OCI-LY7 (cell line): ENCODE measurements around the gene ST8SIA2. TPM values are rescaled to one million over a fixed set of nuclear protein-coding genes. Genes with fewer than 3 reads are reported as not detected.

Source experiments
- BruUV-seq: library from RNA; stranded (reverse); fragments of 400-500 nt; replicated peaks from 2 replicates; lab custom pipeline; 2021; lab: Mats Ljungman, UMichigan
- CTCF ChIA-PET: fragments of 300-600 bp; sonication (Branson Sonifier 250); formaldehyde crosslinking; loops from one replicate; lab custom pipeline; 2022; ENCODE audit warnings: antibody characterized with exemption; ENCODE audit not compliant: unreplicated experiment; lab: Charles Lee
- POLR2A ChIA-PET: fragments of 300-600 bp; sonication (Branson Sonifier 250); formaldehyde crosslinking; loops from one replicate; lab custom pipeline; 2022; ENCODE audit warnings: antibody characterized with exemption; lab: Charles Lee
- DNase-seq: peaks from one replicate; pipeline ENCODE4 v3.0.0-alpha.2; 2015; ENCODE audit warnings: low spot score
- H2AFZ ChIP-seq: fragments of 200-600 bp; sonication (generic), shearing (Covaris generic); 2 replicates; pipeline ENCODE4 v1.6.1; 2014; ENCODE audit warnings: mild to moderate bottlenecking, antibody characterized with exemption, low read length, moderate library complexity
- H3K27ac ChIP-seq: fragments of 200-600 bp; sonication (generic); 2 replicates; pipeline ENCODE4 v1.5.1; 2014; ENCODE audit warnings: mixed run types, low read depth, mild to moderate bottlenecking, moderate library complexity, low read length, inconsistent platforms; ENCODE audit not compliant: poor library complexity, severe bottlenecking
- H3K36me3 ChIP-seq: fragments of 200-600 bp; sonication (generic); 2 replicates; pipeline ENCODE4 v1.6.1; 2014; ENCODE audit warnings: mild to moderate bottlenecking, antibody characterized with exemption, low read length, moderate library complexity, mixed read lengths; ENCODE audit not compliant: insufficient read depth
- H3K4me1 ChIP-seq: fragments of 200-600 bp; sonication (generic); 2 replicates; pipeline ENCODE4 v1.5.1; 2014; ENCODE audit warnings: mild to moderate bottlenecking, low read length; ENCODE audit not compliant: insufficient read depth, poor library complexity, severe bottlenecking
- H3K4me2 ChIP-seq: fragments of 200-600 bp; sonication (generic); 2 replicates; pipeline ENCODE4 v1.6.1; 2014; ENCODE audit warnings: mild to moderate bottlenecking, low read length
- H3K4me3 ChIP-seq: fragments of 200-600 bp; sonication (generic); 2 replicates; pipeline ENCODE4 v1.5.1; 2014; ENCODE audit warnings: mild to moderate bottlenecking, low read depth, low read length; ENCODE audit not compliant: poor library complexity, severe bottlenecking
- H3K79me2 ChIP-seq: fragments of 200-600 bp; sonication (generic); 2 replicates; pipeline ENCODE4 v1.6.1; 2016; ENCODE audit warnings: low read depth, mild to moderate bottlenecking, low read length, moderate library complexity, mixed read lengths; ENCODE audit not compliant: insufficient read depth
- H3K9me2 ChIP-seq: fragments of 200-600 bp; sonication (generic); 2 replicates; pipeline ENCODE4 v1.6.1; 2016; ENCODE audit warnings: mild to moderate bottlenecking, low read length, mixed read lengths; ENCODE audit not compliant: insufficient read depth
- H3K9me3 ChIP-seq: fragments of 200-600 bp; sonication (generic); 2 replicates; pipeline ENCODE4 v1.6.1; 2014; ENCODE audit warnings: mild to moderate bottlenecking, mixed run types, low read length, mixed read lengths
- H4K20me1 ChIP-seq: fragments of 200-600 bp; sonication (generic); 2 replicates; pipeline ENCODE4 v1.6.1; 2014; ENCODE audit warnings: mild to moderate bottlenecking, antibody characterized with exemption, low read length, moderate library complexity, mixed read lengths; ENCODE audit not compliant: insufficient read depth
- EZH2phosphoT487 ChIP-seq: fragments of 200-600 bp; sonication (generic); IDR thresholded peaks from 2 replicates; pipeline ENCODE4 v1.6.1; 2018; ENCODE audit warnings: low read depth, borderline replicate concordance, mild to moderate bottlenecking, mixed run types, antibody characterized with exemption, low read length, moderate library complexity, mixed read lengths
- intact Hi-C: fragments of 100-400 bp; cut with micrococcal nuclease; formaldehyde crosslinking; loops from one replicate; pipeline ENCODE4 v1.10.0; 2022; ENCODE audit not compliant: unreplicated experiment
- total RNA-seq, 2 experiments: library from RNA; depleted of rRNA in 1 of 2; stranded (reverse); fragments of >200 nt in 1 of 2; shearing (Covaris generic) in 1 of 2; gene quantifications; 2 replicates each; pipeline ENCODE4 v1.2.3, GENCODE V29; 2014 to 2022
- TF ChIP-seq, protein P1 (sequence below): fragments of 200-600 bp; sonication (generic); conservative IDR thresholded peaks from 2 replicates; pipeline ENCODE4 v1.5.1; 2014; ENCODE audit warnings: mild to moderate bottlenecking, antibody characterized with exemption, low read length, moderate library complexity, mixed read lengths

The ST8SIA2 gene
- total RNA-seq, 2 experiments from 2014 or later, result not detected

DNA sequence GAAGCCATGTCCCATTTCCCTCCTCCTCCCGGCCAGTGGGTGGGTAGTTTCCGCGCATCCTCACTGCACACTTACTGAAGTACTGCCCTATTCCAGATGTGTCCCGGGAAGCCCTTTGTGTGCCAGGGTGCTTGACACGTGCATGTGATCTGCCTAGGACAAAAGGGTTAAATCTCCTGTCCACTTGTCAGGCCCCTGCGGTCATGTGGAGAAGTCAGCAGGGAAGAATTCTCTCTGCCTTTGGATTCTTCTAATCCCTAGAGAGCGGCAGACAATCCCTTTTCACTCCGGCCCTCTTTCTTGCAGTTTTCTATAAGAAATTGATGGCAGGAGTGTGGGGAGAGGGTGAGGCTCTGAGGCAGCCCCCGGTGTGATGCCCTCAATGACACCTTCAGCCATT, 19.8 kb downstream of the ST8SIA2 start:
- Histone ChIP-seq H4K20me1 (no peaks in the 10 kb centered on the region), H3K27ac (no peak overlapping the region), H3K4me1 (no peaks in the 10 kb centered on the region), H2AFZ (no peak overlapping the region), H3K36me3 (no peaks in the 10 kb centered on the region), H3K9me2 (no peaks in the 10 kb centered on the region), H3K4me2 (no peak overlapping the region), H3K79me2 (no peaks in the 10 kb centered on the region), H3K9me3 (no peaks in the 10 kb centered on the region), H3K4me3 (no peak overlapping the region)
- TF ChIP-seq, protein P1, sequence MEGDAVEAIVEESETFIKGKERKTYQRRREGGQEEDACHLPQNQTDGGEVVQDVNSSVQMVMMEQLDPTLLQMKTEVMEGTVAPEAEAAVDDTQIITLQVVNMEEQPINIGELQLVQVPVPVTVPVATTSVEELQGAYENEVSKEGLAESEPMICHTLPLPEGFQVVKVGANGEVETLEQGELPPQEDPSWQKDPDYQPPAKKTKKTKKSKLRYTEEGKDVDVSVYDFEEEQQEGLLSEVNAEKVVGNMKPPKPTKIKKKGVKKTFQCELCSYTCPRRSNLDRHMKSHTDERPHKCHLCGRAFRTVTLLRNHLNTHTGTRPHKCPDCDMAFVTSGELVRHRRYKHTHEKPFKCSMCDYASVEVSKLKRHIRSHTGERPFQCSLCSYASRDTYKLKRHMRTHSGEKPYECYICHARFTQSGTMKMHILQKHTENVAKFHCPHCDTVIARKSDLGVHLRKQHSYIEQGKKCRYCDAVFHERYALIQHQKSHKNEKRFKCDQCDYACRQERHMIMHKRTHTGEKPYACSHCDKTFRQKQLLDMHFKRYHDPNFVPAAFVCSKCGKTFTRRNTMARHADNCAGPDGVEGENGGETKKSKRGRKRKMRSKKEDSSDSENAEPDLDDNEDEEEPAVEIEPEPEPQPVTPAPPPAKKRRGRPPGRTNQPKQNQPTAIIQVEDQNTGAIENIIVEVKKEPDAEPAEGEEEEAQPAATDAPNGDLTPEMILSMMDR, result no peak
- TF ChIP-seq EZH2phosphoT487, result no peak
- CTCF ChIA-PET, result no interaction called here
- intact Hi-C loops, result no loop called here
- POLR2A ChIA-PET, result no interaction called here
- no TSS peak for BruUV-seq
- no peak for DNase-seq

DNA sequence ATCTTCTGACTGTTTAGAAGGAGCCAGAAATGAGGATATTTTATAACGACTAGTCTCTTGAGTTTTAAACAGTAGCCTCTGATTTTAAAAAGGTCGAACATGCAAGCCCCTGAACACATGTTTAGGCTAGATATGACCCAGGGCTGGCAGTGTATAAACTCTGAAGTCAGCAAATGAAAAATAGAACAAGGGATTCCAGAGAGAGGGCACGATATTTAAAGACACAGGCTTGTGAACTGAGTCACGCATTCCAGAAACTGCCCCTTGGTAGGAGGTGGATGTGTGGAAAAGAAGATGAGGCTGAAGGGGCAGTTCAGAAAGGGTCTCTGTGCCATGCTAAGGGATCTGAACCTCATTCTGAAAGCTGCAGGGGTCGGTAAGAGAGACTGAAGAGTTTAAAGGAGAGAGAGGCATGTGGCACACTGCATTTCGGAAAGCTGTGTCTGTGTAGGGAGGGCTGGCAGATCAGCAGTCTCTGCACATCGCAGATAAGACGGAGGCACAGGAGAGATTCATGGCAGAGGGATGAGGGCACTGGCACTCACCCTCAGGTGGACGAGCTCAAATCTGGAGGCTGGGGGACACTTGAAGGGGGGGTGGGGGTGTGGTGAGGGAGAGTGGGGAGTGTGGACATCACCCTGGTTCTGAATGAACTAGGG, 22.1 kb downstream of the ST8SIA2 start:
- no peak for DNase-seq
- H3K36me3 ChIP-seq, result no peaks in the 10 kb centered on the region
- POLR2A ChIA-PET, result no interaction called here
- no peaks in the 10 kb centered on the region for H3K9me3 ChIP-seq
- no TSS peak for BruUV-seq
- no peak overlapping the region for H2AFZ ChIP-seq
- H3K4me1 ChIP-seq, result no peaks in the 10 kb centered on the region
- intact Hi-C loops, result no loop called here
- no peak overlapping the region for H3K27ac ChIP-seq
- no peaks in the 10 kb centered on the region for H3K79me2 ChIP-seq
- CTCF ChIA-PET, result no interaction called here
- no peaks in the 10 kb centered on the region for H3K9me2 ChIP-seq
- no peaks in the 10 kb centered on the region for H4K20me1 ChIP-seq
- TF ChIP-seq, protein P1, result no peak
- TF ChIP-seq EZH2phosphoT487, result no peak
- no peak overlapping the region for H3K4me2 ChIP-seq
- H3K4me3 ChIP-seq, result no peak overlapping the region

DNA sequence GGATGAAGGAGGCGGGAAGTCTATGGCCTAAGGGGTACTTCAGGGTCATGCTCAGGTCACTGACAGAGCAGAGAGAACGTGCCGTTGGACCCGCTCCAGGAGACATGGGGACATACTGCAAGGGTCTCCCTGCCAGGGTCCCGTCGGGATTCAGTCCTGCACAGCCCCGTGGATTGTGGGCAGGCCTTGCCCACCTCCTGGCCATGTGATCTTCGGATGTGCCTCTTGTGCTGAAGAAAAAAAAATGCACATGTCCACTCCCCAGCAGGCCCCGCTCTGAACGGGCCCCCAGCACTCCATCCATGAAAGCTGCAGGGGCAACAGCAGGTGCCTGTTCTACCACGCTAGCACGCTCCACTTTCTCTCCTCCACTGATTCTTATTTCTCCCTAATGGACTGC, 22.9 kb downstream of the ST8SIA2 start:
- TF ChIP-seq EZH2phosphoT487, result no peak
- TF ChIP-seq, protein P1, result no peak
- Histone ChIP-seq H3K4me1 (no peaks in the 10 kb centered on the region), H3K9me3 (no peaks in the 10 kb centered on the region), H3K4me3 (no peak overlapping the region), H3K36me3 (no peaks in the 10 kb centered on the region), H3K79me2 (no peaks in the 10 kb centered on the region), H3K27ac (no peak overlapping the region), H3K4me2 (no peak overlapping the region), H4K20me1 (no peaks in the 10 kb centered on the region), H3K9me2 (no peaks in the 10 kb centered on the region), H2AFZ (no peak overlapping the region)
- ChIA-PET CTCF (no interaction called here), POLR2A (no interaction called here)
- no peak for DNase-seq
- intact Hi-C loops, result no loop called here
- BruUV-seq, result no TSS peak
